B cell (primary cell): ENCODE measurements around the gene PLPPR2.

Experiments
- CTCF ChIP-seq: fragments of 200-600 bp; IDR thresholded peaks from one replicate; pipeline ENCODE4 v1.8.0; 2022; ENCODE audit warnings: antibody characterized with exemption, mild to moderate bottlenecking
- EZH2 ChIP-seq: IDR thresholded peaks from 2 replicates; pipeline ENCODE4 v1.6.1; 2012; ENCODE audit warnings: borderline replicate concordance, low read depth, mild to moderate bottlenecking, moderate library complexity, low read length; ENCODE audit not compliant: insufficient read depth, poor library complexity, severe bottlenecking

GRCh38 chr19:11374433-11375142 lies 19.4 kb downstream of the PLPPR2 start, which contains the start of gene SWSAP1:
- no peak for TF ChIP-seq CTCF
- TF ChIP-seq EZH2: no peak
